Midbrain (tissue), 1 donor: ENCODE results near the gene LRRC28.

Experiments used
- DNase-seq: peaks from one replicate; lab custom pipeline; 2025; lab: John Stamatoyannopoulos, UW

LRRC28 gene

GRCh38 chr15:99416191-99417188 lies 165.2 kb downstream of the LRRC28 start:
- no peak for DNase-seq

- no peak for DNase-seq
Measured at GRCh38 chr15:99421172-99421656, 169.9 kb downstream of the LRRC28 start.

GRCh38 chr15:99421758-99422157 lies 170.5 kb downstream of the LRRC28 start:
- DNase-seq = no peak

GRCh38 chr15:99423186-99424130 lies 172.2 kb downstream of the LRRC28 start:
- no peak for DNase-seq

DNA sequence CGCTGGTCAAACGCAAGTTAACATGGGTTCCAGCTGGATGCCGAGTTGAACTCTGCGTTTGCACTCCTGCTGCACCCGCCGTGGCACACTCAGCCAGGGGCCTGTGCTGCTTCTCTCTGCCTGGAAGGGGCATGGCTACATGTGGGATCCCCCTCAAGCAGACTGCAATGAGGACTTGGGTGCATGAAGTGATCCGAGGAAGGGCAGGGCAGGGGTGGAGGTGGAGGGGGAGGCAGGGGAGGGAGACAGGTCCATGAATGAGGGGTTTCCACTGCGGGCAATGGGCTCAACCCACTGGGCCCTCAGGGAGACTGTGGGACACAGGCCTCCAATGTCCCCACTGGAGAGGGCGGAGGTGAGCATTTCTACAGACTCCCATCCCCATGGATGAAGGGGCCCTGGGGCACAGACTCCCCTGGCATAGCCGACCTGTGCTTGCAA lies 172.9 kb downstream of the LRRC28 start:
- no peak for DNase-seq

DNA sequence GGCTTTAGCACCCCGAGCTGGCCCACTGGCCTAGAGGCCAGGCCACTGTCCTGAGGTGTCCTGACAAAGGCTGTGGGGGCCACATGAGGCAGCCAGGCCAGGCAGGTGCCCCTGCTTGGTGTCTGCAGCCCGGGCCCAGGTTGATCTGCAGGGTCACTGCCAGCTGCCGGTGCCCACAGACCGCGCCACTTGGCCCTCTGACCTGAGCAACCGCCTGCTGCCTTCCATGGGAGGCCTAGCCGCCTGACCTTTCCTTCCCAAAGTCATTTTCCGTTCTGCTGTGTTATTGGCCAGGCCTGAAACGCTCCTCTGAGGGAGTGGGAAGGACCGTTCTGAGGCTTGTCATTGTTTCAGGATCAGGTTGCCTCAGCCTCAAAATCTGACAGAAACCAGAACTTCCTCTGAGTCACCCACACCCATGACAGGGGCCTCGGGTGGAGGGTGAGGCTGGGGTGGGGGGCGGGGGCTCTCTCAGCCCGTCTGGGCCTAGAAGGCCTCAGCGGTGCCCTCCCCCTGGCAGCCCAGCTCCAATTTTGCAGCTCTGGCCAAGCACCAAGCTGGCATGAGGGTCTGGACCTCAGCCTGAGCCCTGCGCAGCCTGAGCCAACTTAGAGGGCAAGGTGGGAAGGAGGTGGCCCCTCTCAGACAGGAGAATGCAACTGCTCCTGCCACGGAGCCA lies 173.8 kb downstream of the LRRC28 start:
- peak; percentile 9 for DNase-seq

GRCh38 chr15:99425657-99426301 lies 174.5 kb downstream of the LRRC28 start:
- no peak for DNase-seq

GRCh38 chr15:99426431-99427105 lies 175.3 kb downstream of the LRRC28 start:
- no peak for DNase-seq

GRCh38 chr15:99427210-99427609 lies 175.9 kb downstream of the LRRC28 start:
- DNase-seq = no peak

DNA sequence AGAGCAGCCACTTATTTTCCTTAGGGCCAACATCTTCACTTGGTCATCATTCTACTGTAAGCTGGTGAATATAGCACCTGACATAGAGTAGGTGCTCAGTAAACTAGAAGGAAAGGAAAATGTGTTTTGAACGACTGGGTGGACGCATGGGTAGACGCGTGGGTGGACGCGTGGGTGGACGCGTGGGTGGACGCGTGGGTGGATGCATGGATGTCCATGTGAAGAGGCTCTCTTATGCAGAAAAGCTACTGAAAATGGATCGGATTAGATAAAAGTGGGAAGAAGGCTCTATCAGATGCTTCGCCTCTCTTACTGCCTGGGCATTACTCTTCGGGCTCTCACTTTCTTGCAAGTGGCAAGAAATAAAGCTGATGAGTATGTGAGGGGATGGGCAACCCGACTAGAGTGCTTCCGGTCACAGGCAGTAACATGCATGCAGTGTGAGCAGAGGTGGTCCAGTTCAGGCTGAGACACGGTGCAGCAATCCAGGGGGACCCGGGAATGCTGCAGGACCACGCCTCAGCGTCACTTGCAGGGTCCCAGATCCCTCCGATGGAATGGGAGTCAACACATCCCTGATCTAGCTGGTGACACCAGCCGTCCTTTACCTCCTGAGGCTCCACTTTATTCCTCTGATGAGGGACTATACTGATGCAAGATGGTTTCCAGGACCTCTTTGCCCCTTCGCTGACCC lies 176.5 kb downstream of the LRRC28 start:
- no peak for DNase-seq

- DNase-seq = no peak
Measured at GRCh38 chr15:99429681-99430081, 178.4 kb downstream of the LRRC28 start.

DNA sequence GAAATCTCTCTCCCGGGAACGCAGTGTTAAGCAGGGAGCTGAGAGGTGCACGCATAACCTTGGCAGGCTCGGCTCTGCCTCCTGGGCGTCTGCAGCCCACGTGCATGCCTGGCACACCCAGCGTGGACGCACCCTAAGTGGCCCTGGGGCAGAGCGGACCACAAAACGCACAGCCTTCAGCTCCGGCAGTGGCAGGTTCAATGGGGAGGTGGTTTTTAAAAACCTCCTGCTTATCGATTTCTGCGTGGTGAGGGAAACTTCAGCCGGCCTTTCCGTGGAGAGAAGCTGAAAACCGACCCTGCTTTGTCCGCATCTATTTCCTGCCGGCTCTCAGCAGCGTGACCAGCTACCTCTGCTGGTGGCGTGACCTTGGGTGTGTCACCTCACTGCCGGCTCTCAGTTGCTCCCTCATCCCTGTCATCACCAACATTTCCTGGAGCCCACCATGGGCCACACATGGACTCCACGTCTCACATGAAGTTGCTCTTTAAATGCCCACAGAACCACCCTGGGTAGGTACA lies 179.7 kb downstream of the LRRC28 start:
- no peak for DNase-seq

DNA sequence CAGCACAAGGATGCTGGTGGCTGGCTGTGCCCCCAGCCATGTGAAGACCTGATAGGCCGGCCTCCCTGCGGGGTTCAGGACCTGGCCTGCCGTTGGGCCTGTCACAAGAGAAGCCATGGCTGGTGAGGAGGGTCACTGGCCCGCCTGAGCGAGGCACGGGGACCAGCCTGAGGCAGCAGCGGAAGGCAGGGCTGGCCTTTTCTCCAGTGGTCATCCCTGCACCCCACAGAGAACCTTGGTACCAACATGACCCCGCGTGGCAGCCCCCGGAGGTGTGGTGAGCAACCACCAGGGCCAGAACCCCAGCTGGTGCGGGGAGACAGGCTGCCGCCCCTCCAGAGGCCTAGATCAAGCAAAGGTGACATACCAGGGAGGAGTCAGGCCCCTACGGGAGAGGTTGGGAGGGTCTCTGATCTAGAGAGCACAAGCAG lies 180.4 kb downstream of the LRRC28 start:
- DNase-seq = no peak

GRCh38 chr15:99432271-99433025 lies 181.2 kb downstream of the LRRC28 start:
- DNase-seq = no peak

DNA sequence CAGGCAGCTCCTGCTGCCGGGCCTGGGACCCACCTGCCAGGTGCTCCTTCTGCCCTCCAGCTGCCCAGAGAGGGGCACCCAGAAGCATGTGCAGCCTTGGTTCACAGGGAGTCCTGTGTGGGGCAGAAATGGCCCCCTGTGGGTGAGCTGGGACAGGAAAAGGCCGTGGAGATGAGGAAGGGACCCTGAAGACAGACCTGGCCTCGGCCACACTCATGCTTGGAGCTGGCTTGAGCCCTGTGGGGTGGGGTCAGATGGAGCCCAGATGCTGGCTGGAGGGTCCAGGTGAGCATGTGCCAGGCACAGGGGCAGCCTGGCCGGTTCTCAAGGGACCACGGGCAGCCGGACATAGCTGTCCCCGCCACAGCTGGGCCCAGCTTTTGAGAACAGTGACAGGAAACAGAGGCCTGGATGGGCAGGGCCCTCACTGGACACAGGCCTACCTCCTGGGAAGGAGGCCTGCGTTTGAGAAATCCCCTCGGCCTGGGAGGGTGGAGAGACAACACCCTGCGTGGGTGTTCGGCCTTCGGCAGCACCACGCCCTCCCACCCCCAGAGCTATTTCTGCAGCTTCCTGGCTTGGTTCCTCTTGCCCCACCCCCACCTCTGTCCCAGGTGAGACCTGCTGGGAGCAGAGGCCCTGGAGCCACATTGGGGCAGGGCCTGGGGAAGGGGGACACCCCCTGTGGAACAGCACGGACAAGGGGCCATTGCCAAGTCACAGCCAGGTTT lies 181.9 kb downstream of the LRRC28 start:
- no peak for DNase-seq

GRCh38 chr15:99433757-99434450 lies 182.6 kb downstream of the LRRC28 start:
- DNase-seq = no peak

DNA sequence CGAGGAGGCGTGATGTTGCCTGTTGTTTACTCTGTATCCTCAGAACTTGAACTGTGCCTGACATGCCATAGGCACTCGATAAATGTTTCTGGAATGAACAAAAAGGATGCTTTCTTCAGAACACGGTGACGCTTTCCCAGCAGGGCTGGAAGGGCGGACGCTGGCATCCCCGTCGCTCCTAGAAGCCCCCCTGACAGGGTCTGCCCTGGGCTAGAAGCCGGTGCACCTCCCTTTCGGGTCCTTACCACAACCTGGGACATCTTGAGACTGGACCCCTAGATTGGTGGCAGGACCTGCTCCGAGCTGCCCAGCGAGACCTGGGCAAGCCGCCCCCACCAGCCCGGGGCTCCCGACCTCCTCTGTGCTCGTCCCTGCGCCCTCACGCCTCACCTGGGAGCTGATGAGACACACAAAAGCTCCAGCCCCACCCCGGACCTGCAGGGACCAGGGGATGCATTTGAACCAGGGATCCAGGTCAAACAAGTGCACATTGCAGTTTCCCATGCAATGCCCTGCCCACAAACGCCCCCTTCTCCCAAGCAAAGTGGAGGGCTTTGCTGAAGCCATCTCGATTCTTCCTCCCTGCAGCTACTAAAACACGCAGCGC lies 183.3 kb downstream of the LRRC28 start:
- no peak for DNase-seq
